SK-N-SH (cell line): Measurements from ENCODE around the gene BEST2. TPM values are rescaled to one million over a fixed set of nuclear protein-coding genes. Genes with fewer than 3 reads are reported as not detected.
"Not testable (repeated sequence)": the region's sequence is repeated elsewhere in the genome, so short reads cannot be mapped to it uniquely, and the experiment has no call there.

Experiments
- CTCF ChIA-PET: fragments of 300-600, 350-600 bp; formaldehyde crosslinking; extraction: SDS; loops from one replicate; lab custom pipeline; 2021; lab: Yijun Ruan, JAX
- POLR2A ChIA-PET: fragments of 350-600 bp; sonication (Branson Sonifier 250); formaldehyde crosslinking; extraction: SDS; loops from one replicate; lab custom pipeline; 2020; ENCODE audit warnings: antibody characterized with exemption, inconsistent platforms; lab: Yijun Ruan, JAX
- DNase-seq: peaks from one replicate; pipeline ENCODE4 v3.0.0; 2012
- H2AFZ ChIP-seq: fragments of 200-600 bp; sonication (generic); 2 replicates; pipeline ENCODE4 v1.8.1; 2016; ENCODE audit warnings: antibody characterized with exemption, mild to moderate bottlenecking, low read depth
- H3F3A ChIP-seq: fragments of 200-600 bp; sonication (generic); replicated peaks from 2 replicates; pipeline ENCODE3; 2016; ENCODE audit warnings: antibody characterized with exemption, mild to moderate bottlenecking; ENCODE audit not compliant: insufficient read depth
- H3K27ac ChIP-seq, 2 experiments: fragments of 200-500 bp in 1 of 2; fragments of 200-600 bp in 1 of 2; sonication (Bioruptor generic) in 1 of 2; sonication (generic), shearing (Covaris generic) in 1 of 2; 2 replicates each; pipeline versions ENCODE4 v1.5.1 to v1.6.1; 2014 to 2016; ENCODE audit warnings: low read depth in 2 of 2, inconsistent platforms in 1 of 2, low read length in 1 of 2, mild to moderate bottlenecking in 1 of 2, mixed read lengths in 1 of 2
- H3K27me3 ChIP-seq: fragments of 200-600 bp; sonication (generic), shearing (Covaris generic); 2 replicates; pipeline ENCODE4 v1.6.1; 2016; ENCODE audit warnings: mixed run types; ENCODE audit not compliant: insufficient read depth
- H3K36me3 ChIP-seq, 2 experiments: fragments of 200-500 bp in 1 of 2; fragments of 200-600 bp in 1 of 2; sonication (Bioruptor generic) in 1 of 2; sonication (generic) in 1 of 2; replicated peaks in 1 of 2; 2 replicates each; pipeline versions ENCODE3 to v1.5.1; 2014 to 2016; ENCODE audit warnings: low read length in 1 of 2, mild to moderate bottlenecking in 1 of 2; ENCODE audit not compliant: insufficient read depth in 2 of 2, control insufficient read depth in 1 of 2
- H3K4me1 ChIP-seq, 2 experiments: fragments of 200-500 bp in 1 of 2; fragments of 200-600 bp in 1 of 2; sonication (Bioruptor generic) in 1 of 2; sonication (generic), shearing (Covaris generic) in 1 of 2; 2 replicates each; pipeline versions ENCODE4 v1.5.1 to v1.6.1; 2014 to 2016; ENCODE audit warnings: low read depth in 1 of 2, low read length in 1 of 2, mixed run types in 1 of 2; ENCODE audit not compliant: insufficient read depth in 2 of 2, control insufficient read depth in 1 of 2
- H3K4me2 ChIP-seq: fragments of 200-600 bp; sonication (generic), shearing (Covaris generic); 2 replicates; pipeline ENCODE4 v1.6.1; 2017; ENCODE audit warnings: mixed run types
- H3K4me3 ChIP-seq, 2 experiments: fragments of 200-500 bp in 1 of 2; fragments of 200-600 bp in 1 of 2; sonication (Bioruptor generic) in 1 of 2; sonication (generic), shearing (Covaris generic) in 1 of 2; 2 replicates each; pipeline versions ENCODE4 v1.5.1 to v1.8.1; 2014 to 2016; ENCODE audit warnings: low read depth in 2 of 2, inconsistent platforms in 1 of 2, low read length in 1 of 2, mild to moderate bottlenecking in 1 of 2, mixed read lengths in 1 of 2, moderate library complexity in 1 of 2
- H3K79me2 ChIP-seq: fragments of 200-600 bp; sonication (generic); 2 replicates; pipeline ENCODE4 v1.8.1; 2017; ENCODE audit warnings: mild to moderate bottlenecking; ENCODE audit not compliant: insufficient read depth
- H3K9ac ChIP-seq: fragments of 200-600 bp; sonication (generic); 2 replicates; pipeline ENCODE4 v1.6.1; 2017; ENCODE audit warnings: mixed run types
- H3K9me2 ChIP-seq: fragments of 200-600 bp; sonication (generic); 2 replicates; pipeline ENCODE4 v1.6.1; 2017; ENCODE audit warnings: mixed run types
- H3K9me3 ChIP-seq: fragments of 200-600 bp; sonication (generic); 2 replicates; pipeline ENCODE4 v1.6.1; 2017; ENCODE audit warnings: mixed run types, mild to moderate bottlenecking, moderate library complexity
- H4K20me1 ChIP-seq: fragments of 200-600 bp; sonication (generic); 2 replicates; pipeline ENCODE4 v1.6.1; 2017; ENCODE audit warnings: mild to moderate bottlenecking, mixed run types; ENCODE audit not compliant: insufficient read depth
- ELF1 ChIP-seq: IDR thresholded peaks from 2 replicates; pipeline ENCODE4 v1.4.0; 2012
- EP300 ChIP-seq, 2 experiments: IDR thresholded peaks; 2 replicates each; pipeline versions ENCODE4 v1.4.0 to v1.6.1; 2012; ENCODE audit warnings: borderline replicate concordance in 1 of 2, low read depth in 1 of 2, low read length in 1 of 2
- EZH2phosphoT487 ChIP-seq: fragments of 200-600 bp; sonication (generic); IDR thresholded peaks from 2 replicates; pipeline ENCODE4 v1.6.1; 2017; ENCODE audit warnings: low read depth, mixed run types, mild to moderate bottlenecking, antibody characterized with exemption, moderate library complexity, borderline replicate concordance
- FOSL2 ChIP-seq: IDR thresholded peaks from 2 replicates; pipeline ENCODE4 v1.4.0; 2012; ENCODE audit warnings: low read depth, mild to moderate bottlenecking, moderate library complexity, borderline replicate concordance
- FOXJ3 ChIP-seq: sonication (generic); formaldehyde crosslinking; IDR thresholded peaks from 2 replicates; pipeline ENCODE4 v1.5.1; 2020; ENCODE audit warnings: mild to moderate bottlenecking, missing genetic modification reagents
- GABPA ChIP-seq: IDR thresholded peaks from 2 replicates; pipeline ENCODE4 v1.4.0; 2012; ENCODE audit warnings: low read depth, mild to moderate bottlenecking
- JUND ChIP-seq: IDR thresholded peaks from 2 replicates; pipeline ENCODE4 v1.4.0; 2012
- MEF2A ChIP-seq: IDR thresholded peaks from 2 replicates; pipeline ENCODE4 v1.4.0; 2012; ENCODE audit warnings: low read depth, borderline replicate concordance
- MXI1 ChIP-seq: IDR thresholded peaks from 2 replicates; pipeline ENCODE4 v1.6.1; 2012; ENCODE audit warnings: mild to moderate bottlenecking, low read depth, low read length, improper control_type of control experiment
- NRF1 ChIP-seq: IDR thresholded peaks from 2 replicates; pipeline ENCODE4 v1.6.1; 2012; ENCODE audit warnings: low read depth, mild to moderate bottlenecking, low read length
- POLR2AphosphoS5 ChIP-seq: IDR thresholded peaks from 2 replicates; pipeline ENCODE4 v1.6.1; 2012; ENCODE audit warnings: low read depth, low read length
- RAD21 ChIP-seq: IDR thresholded peaks from 2 replicates; pipeline ENCODE4 v1.6.1; 2012; ENCODE audit warnings: mild to moderate bottlenecking, low read length
- RCOR1 ChIP-seq: fragments of 150-350 bp; IDR thresholded peaks from 2 replicates; pipeline ENCODE4 v1.6.1; 2017; ENCODE audit warnings: antibody characterized with exemption, low read length
- RFX5 ChIP-seq: IDR thresholded peaks from 2 replicates; pipeline ENCODE4 v1.6.1; 2012; ENCODE audit warnings: mild to moderate bottlenecking, improper control_type of control experiment, low read length
- SIN3A ChIP-seq: IDR thresholded peaks from 2 replicates; pipeline ENCODE4 v1.6.1; 2012; ENCODE audit warnings: low read depth, mild to moderate bottlenecking, low read length, moderate library complexity, borderline replicate concordance
- SMC3 ChIP-seq: IDR thresholded peaks from 2 replicates; pipeline ENCODE4 v1.6.1; 2012; ENCODE audit warnings: low read depth, low read length, improper control_type of control experiment
- TAF1 ChIP-seq: IDR thresholded peaks from 2 replicates; pipeline ENCODE4 v1.6.1; 2012; ENCODE audit warnings: low read depth, mild to moderate bottlenecking, low read length, moderate library complexity, borderline replicate concordance
- TCF12 ChIP-seq: IDR thresholded peaks from 2 replicates; pipeline ENCODE4 v1.4.0; 2012
- TEAD4 ChIP-seq: IDR thresholded peaks from 2 replicates; pipeline ENCODE4 v1.4.0; 2012; ENCODE audit warnings: mild to moderate bottlenecking, borderline replicate concordance; ENCODE audit not compliant: insufficient read depth
- WGBS: methylation state at CpG from one replicate; pipeline ENCODE4 v1.1.6; 2017; ENCODE audit warnings: low lambda C conversion rate; 5-methylcytosine and 5-hydroxymethylcytosine counted together
- polyA plus RNA-seq, 3 experiments: library from polyadenylated mRNA; depleted of rRNA; stranded (reverse); fragments of >200 nt; gene quantifications; 2 replicates each; pipeline ENCODE4 v1.2.3, GENCODE V29; 2012
- TF ChIP-seq, protein P1 (sequence below): IDR thresholded peaks from 2 replicates; pipeline ENCODE4 v1.4.0; 2012; ENCODE audit warnings: low read depth, borderline replicate concordance
- TF ChIP-seq, protein P2 (sequence below): fragments of 150-350 bp; IDR thresholded peaks from 2 replicates; pipeline ENCODE4 v1.6.1; 2017; ENCODE audit warnings: antibody characterized with exemption, low read length, low read depth, borderline replicate concordance
- TF ChIP-seq, protein P3 (sequence below): fragments of 200-600 bp; sonication (generic); IDR thresholded peaks from 2 replicates; pipeline ENCODE4 v1.6.1; 2017; ENCODE audit warnings: antibody characterized with exemption, mild to moderate bottlenecking, moderate library complexity
- TF ChIP-seq, protein P4 (sequence below): IDR thresholded peaks from 2 replicates; pipeline ENCODE4 v1.4.0; 2012; ENCODE audit warnings: low read depth, borderline replicate concordance
- TF ChIP-seq, protein P5 (sequence below): IDR thresholded peaks from 2 replicates; pipeline ENCODE4; 2012
- TF ChIP-seq, protein P6 (sequence below): fragments of 150-350 bp; IDR thresholded peaks from 2 replicates; pipeline ENCODE4 v1.6.1; 2016; ENCODE audit warnings: mild to moderate bottlenecking, low read depth, low read length

The BEST2 gene
- polyA plus RNA-seq, 1 of the 3 experiments (the other 2 are of a cell fraction): not detected

DNA sequence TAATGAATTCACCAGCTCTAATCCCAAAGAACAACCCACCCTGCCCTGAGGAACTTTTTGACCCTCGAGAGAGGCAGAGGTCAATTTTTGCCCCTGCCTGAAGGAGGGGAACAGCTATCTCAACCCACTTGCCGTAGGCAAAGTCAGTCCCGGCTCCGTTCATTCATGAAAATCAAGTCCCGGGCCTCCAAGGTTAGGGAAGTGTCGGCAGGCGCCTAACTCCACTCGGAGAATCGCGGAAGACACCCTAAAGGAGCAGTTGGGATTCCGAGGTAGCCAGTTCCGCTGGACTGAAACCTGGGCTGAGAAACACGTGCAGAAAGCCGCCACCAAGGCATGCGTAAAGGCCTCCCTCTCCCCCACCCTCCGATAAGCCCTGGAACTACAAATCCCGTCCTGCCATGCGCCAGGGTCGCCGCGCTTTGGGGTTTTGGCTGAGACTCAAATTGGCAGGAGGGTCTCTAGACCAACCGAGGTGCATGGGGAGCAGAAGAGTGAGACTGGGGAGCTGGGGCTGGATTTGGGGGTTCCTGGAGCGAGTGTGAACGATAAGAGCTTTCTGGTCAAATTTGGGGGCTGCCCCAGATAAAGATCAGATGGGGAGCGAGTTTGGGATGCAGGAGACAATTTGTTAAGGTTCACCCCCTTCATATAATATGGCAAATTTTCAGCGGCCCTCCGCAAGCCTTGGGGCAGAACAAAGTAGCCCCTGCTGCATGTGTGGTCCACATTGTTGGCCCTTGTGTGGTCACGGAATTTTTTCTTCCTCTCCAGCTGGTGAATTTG, 27.8 kb upstream of the BEST2 start, which contains the start of gene TNPO2 (continued):
- TF ChIP-seq, protein P1, sequence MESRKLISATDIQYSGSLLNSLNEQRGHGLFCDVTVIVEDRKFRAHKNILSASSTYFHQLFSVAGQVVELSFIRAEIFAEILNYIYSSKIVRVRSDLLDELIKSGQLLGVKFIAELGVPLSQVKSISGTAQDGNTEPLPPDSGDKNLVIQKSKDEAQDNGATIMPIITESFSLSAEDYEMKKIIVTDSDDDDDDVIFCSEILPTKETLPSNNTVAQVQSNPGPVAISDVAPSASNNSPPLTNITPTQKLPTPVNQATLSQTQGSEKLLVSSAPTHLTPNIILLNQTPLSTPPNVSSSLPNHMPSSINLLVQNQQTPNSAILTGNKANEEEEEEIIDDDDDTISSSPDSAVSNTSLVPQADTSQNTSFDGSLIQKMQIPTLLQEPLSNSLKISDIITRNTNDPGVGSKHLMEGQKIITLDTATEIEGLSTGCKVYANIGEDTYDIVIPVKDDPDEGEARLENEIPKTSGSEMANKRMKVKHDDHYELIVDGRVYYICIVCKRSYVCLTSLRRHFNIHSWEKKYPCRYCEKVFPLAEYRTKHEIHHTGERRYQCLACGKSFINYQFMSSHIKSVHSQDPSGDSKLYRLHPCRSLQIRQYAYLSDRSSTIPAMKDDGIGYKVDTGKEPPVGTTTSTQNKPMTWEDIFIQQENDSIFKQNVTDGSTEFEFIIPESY: 0 out of 2 replicates have a peak, but pooled peaks have one; percentile 22
- TF ChIP-seq FOSL2 (no peak), EP300 (IDR thresholded peaks at IDR 0.05; ENCODE audit: borderline replicate concordance in 1 of 2, low read depth in 1 of 2, low read length in 1 of 2) (no peak), TCF12 (no peak), ELF1 (no peak), JUND (no peak), SMC3 (no peak), RCOR1 (no peak), FOXJ3 (CRISPR knock-in tag) (no peak), GABPA (peak; percentile 31; the same call in 1 of the 2 replicates), TAF1 (no peak), RFX5 (no peak), POLR2AphosphoS5 (peak; percentile 68), MXI1 (peak; percentile 100), TEAD4 (no peak), RAD21 (no peak), NRF1 (peak; percentile 71), MEF2A (no peak), SIN3A (peak; percentile 84), EZH2phosphoT487 (no peak)
- TF ChIP-seq, protein P2, sequence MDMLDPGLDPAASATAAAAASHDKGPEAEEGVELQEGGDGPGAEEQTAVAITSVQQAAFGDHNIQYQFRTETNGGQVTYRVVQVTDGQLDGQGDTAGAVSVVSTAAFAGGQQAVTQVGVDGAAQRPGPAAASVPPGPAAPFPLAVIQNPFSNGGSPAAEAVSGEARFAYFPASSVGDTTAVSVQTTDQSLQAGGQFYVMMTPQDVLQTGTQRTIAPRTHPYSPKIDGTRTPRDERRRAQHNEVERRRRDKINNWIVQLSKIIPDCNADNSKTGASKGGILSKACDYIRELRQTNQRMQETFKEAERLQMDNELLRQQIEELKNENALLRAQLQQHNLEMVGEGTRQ: no peak
- TF ChIP-seq, protein P3, sequence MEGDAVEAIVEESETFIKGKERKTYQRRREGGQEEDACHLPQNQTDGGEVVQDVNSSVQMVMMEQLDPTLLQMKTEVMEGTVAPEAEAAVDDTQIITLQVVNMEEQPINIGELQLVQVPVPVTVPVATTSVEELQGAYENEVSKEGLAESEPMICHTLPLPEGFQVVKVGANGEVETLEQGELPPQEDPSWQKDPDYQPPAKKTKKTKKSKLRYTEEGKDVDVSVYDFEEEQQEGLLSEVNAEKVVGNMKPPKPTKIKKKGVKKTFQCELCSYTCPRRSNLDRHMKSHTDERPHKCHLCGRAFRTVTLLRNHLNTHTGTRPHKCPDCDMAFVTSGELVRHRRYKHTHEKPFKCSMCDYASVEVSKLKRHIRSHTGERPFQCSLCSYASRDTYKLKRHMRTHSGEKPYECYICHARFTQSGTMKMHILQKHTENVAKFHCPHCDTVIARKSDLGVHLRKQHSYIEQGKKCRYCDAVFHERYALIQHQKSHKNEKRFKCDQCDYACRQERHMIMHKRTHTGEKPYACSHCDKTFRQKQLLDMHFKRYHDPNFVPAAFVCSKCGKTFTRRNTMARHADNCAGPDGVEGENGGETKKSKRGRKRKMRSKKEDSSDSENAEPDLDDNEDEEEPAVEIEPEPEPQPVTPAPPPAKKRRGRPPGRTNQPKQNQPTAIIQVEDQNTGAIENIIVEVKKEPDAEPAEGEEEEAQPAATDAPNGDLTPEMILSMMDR: no peak
- TF ChIP-seq, protein P4, sequence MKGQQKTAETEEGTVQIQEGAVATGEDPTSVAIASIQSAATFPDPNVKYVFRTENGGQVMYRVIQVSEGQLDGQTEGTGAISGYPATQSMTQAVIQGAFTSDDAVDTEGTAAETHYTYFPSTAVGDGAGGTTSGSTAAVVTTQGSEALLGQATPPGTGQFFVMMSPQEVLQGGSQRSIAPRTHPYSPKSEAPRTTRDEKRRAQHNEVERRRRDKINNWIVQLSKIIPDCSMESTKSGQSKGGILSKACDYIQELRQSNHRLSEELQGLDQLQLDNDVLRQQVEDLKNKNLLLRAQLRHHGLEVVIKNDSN: peak; percentile 69; the same call in 1 of the 2 replicates
- TF ChIP-seq, protein P5, sequence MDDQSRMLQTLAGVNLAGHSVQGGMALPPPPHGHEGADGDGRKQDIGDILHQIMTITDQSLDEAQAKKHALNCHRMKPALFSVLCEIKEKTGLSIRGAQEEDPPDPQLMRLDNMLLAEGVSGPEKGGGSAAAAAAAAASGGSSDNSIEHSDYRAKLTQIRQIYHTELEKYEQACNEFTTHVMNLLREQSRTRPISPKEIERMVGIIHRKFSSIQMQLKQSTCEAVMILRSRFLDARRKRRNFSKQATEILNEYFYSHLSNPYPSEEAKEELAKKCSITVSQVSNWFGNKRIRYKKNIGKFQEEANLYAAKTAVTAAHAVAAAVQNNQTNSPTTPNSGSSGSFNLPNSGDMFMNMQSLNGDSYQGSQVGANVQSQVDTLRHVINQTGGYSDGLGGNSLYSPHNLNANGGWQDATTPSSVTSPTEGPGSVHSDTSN: no peak
- TF ChIP-seq, protein P6, sequence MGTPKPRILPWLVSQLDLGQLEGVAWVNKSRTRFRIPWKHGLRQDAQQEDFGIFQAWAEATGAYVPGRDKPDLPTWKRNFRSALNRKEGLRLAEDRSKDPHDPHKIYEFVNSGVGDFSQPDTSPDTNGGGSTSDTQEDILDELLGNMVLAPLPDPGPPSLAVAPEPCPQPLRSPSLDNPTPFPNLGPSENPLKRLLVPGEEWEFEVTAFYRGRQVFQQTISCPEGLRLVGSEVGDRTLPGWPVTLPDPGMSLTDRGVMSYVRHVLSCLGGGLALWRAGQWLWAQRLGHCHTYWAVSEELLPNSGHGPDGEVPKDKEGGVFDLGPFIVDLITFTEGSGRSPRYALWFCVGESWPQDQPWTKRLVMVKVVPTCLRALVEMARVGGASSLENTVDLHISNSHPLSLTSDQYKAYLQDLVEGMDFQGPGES: no peak

DNA sequence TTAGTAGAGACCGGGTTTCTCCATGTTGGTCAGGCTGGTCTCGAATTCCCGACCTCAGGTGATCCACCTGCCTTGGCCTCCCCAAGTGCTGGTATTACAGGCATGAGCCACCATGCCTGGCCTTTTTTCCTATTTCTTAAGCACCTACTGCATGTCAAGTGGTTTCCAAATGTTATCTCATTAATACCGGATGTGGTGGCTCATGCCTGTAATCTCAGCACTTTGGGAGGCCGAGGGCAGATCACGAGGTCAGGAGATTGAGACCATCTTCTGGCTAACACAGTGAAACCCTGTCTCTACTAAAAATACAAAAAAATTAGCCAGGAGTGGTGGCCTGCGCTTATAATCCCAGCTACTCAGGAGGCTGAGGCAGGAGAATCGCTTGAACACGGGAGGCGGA, 26.0 kb upstream of the BEST2 start:
- not testable (repeated sequence) for H3K27me3 ChIP-seq, DNase-seq, H3K27ac ChIP-seq, H3K9ac ChIP-seq, H3K9me2 ChIP-seq, H3K4me2 ChIP-seq, H2AFZ ChIP-seq, H4K20me1 ChIP-seq, H3K4me3 ChIP-seq, H3K9me3 ChIP-seq, H3K4me1 ChIP-seq
- WGBS: 99% methylated on average over 10 of the region's 10 CpGs
- Histone ChIP-seq H3K36me3 (peaks cover 13 to 15% of the 10 kb centered on the region in 2 experiments), H3K79me2 (peaks cover 48% of the 10 kb centered on the region), H3F3A (peaks cover 28% of the 10 kb centered on the region)
- ChIA-PET CTCF (interaction anchor here (1.6 kb wide), 1 partner anchor 32 kb away, joined by 4 read pairs; no protein-coding TSS in a partner anchor), POLR2A (interaction anchor here (0.6 to 0.9 kb wide), 2 partner anchors 12 to 22 kb away, joined by 3 read pairs; partner anchors contain the start of gene GET3)
